HG03045 (cell line): Measurements from ENCODE around the gene OR12D3.
"Not testable (repeated sequence)": the region's sequence is repeated elsewhere in the genome, so short reads cannot be mapped to it uniquely, and the experiment has no call there.

ENCODE experiments used
- ATAC-seq: cut with Tn5 transposase; IDR thresholded peaks from one replicate; pipeline ENCODE4 v1.9.1; 2021; ENCODE audit warnings: mild to moderate bottlenecking, moderate library complexity; ENCODE audit not compliant: unreplicated experiment

OR12D3 gene

GRCh38 chr6:29375191-29375590 lies at the start of gene OR12D3:
Gene OR12D3 (minus strand): TSS chr6:29375291. CDS start chr6:29375287, 4 bp downstream.
- ATAC-seq: no peak

GRCh38 chr6:29424575-29424974 lies 49.5 kb upstream of the OR12D3 start:
- ATAC-seq: no peak

- no peak for ATAC-seq
These were observed 49.1 kb upstream of the OR12D3 start for GRCh38 chr6:29424168-29424567.

- no peak for ATAC-seq
These were observed 44.4 kb upstream of the OR12D3 start for GRCh38 chr6:29419516-29419915.

GRCh38 chr6:29414588-29414987 lies 39.5 kb upstream of the OR12D3 start, which contains the start of gene OR12D1:
Gene OR12D1 (plus strand): TSS chr6:29414928.
- no peak for ATAC-seq

- ATAC-seq: no peak
These were observed 28.7 kb upstream of the OR12D3 start for GRCh38 chr6:29403801-29404200.

GRCh38 chr6:29399525-29399924 lies 24.4 kb upstream of the OR12D3 start:
- ATAC-seq: no peak

- no peak for ATAC-seq
These were observed 20.2 kb upstream of the OR12D3 start, which contains the start of gene OR12D2 for GRCh38 chr6:29395331-29395730. Gene OR12D2 (plus strand): TSS chr6:29395631. CDS start chr6:29396700, 1,069 bp downstream.

GRCh38 chr6:29388533-29388932 lies 13.4 kb upstream of the OR12D3 start:
- ATAC-seq: no peak

- no peak for ATAC-seq
These were observed 912 bp upstream of the OR12D3 start for GRCh38 chr6:29376003-29376402.

- no peak for ATAC-seq
These were observed 6.3 kb downstream of the OR12D3 start, which contains the start of gene OR5V1 for GRCh38 chr6:29368765-29369164. Gene OR5V1 (minus strand): TSS chr6:29368865. CDS start chr6:29356195, 12,670 bp downstream.

- no peak for ATAC-seq
These were observed 19.5 kb downstream of the OR12D3 start for GRCh38 chr6:29355603-29356002.

GRCh38 chr6:29354980-29355379 lies 20.1 kb downstream of the OR12D3 start:
- ATAC-seq: no peak

- ATAC-seq: not testable (repeated sequence)
These were observed 25.7 kb downstream of the OR12D3 start for GRCh38 chr6:29349348-29349747.

- ATAC-seq: no peak
These were observed 29.7 kb downstream of the OR12D3 start for GRCh38 chr6:29345380-29345779.

- ATAC-seq: no peak
These were observed 38.8 kb downstream of the OR12D3 start for GRCh38 chr6:29336269-29336668.

- ATAC-seq: no peak
These were observed 42.4 kb downstream of the OR12D3 start for GRCh38 chr6:29332676-29333075.

- ATAC-seq: no peak
These were observed 49.3 kb downstream of the OR12D3 start for GRCh38 chr6:29325777-29326176.
